ENCODE measurements around the gene ADAMTSL1.

DNA sequence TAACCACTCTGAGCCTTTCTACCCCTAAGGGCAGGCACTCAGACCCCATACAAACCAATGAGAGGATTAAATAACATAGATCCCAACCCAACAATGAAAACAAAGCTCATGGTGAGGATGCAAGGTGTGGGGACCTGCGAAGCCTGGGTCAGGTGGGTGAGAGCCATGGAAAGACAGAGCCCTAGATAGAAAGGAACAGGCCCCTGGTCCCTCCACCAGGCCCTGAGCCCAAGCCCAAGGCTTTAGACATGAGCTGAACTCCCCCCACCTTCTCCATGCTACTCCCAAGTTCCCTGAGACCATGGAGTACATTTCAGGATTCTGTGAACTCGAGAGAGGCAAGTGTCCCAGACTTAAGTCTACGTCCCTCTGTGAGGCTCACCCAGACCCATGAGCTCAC lies 452.6 kb downstream of the ADAMTSL1 start:
- TF ChIP-seq CTCF (IDR thresholded peaks at IDR 0.05; ENCODE audit: insufficient read depth, low read length, poor library complexity, severe bottlenecking) (no peak), EZH2phosphoT487 (conservative IDR thresholded peaks at IDR 0.05; ENCODE audit: low read length) (no peak)

Measured in SU-DHL-6 (cell line).